ENCODE measurements around the gene DUOX1.

Gene DUOX1

DNA sequence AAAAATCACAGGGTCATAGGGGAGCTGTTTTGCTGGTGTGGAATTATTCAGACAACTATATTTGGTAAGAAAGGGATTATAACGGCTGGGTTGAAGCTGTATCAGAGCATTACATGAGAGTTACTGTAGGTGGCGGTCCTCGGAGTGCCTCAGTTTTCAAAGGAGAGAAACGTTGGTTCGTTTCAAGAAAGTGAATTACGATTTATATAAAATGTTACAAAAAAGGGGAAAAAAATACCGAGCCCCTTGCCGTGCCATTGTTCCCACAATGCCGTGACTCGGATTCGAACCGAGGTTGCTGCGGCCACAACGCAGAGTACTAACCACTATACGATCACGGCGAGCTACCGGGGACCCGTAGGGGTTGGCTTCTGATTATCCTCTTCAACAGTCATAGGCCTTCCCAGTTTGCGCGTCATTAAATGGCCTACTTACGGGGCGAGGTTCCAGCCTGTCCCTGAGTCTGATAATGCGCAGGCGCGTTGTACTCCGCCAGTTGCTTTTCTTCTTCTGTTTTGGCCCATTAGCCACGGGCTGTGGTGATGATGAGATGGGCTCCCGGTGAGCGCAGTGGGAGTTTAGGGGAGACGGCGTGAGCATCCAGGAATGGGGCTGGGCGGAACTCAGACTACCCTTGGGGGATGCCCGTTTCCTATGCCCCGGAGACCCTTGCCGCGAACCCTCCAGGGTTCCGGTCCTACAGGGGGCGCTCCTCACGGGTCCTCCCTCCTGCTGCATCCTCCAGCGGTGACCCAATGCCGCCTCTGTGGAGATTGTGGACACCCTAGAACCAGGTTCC, 68.7 kb downstream of the DUOX1 start:
- peak; percentile 99 for DNase-seq

DNA sequence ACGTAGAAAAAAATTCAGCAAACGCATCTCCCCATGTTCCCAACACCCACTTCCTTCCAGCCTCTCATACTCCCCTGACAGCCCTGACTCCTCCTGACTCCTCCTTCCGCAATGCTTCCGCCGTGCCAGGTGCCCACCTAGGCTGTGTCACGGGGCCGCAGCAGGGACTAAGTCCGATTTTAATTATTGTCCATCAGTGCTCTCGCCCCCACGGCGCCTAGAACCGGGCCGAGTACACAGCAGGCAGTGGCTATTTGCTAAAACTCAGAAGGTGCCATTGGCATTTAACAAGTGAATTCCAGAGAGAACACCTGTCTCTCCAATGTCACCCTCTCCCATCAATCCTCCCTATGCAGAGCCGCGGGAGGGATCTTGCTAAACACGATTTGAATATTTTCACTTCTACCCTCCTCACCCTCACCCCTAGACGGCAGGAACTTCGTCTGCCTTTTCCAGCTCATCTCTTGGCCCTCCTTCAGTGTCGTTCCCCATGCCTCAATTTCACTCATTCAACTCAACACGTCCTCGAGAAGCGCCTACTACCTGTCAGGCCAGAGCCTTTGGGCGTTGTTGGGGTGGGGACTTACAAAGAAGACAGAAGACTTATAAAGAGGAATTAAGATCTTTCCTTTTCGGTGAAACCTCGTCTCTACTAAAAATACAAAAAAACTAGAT, 69.5 kb downstream of the DUOX1 start:
- peak; percentile 53 for DNase-seq

GRCh38 chr15:45200001-45200798, 70.4 kb downstream of the DUOX1 start:
- DNase-seq: peak; percentile 98

GRCh38 chr15:45200799-45201556, 71.2 kb downstream of the DUOX1 start:
- peak; percentile 87 for DNase-seq

DNA sequence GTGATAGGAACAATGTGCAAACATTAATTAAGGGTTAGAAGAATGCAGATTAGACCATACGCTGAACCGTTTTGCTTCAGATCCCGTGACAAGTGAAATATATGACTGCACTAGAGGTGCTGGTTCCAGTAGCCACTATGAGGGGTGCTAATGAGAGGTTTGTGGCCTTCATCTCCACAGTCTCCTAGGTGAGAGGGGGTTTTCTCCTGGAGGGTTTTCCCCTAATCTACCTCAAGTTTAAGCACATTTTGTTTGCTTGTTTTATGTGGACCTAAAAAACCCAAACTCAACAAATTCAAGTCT, 71.7 kb downstream of the DUOX1 start:
- DNase-seq: peak; percentile 43

DNA sequence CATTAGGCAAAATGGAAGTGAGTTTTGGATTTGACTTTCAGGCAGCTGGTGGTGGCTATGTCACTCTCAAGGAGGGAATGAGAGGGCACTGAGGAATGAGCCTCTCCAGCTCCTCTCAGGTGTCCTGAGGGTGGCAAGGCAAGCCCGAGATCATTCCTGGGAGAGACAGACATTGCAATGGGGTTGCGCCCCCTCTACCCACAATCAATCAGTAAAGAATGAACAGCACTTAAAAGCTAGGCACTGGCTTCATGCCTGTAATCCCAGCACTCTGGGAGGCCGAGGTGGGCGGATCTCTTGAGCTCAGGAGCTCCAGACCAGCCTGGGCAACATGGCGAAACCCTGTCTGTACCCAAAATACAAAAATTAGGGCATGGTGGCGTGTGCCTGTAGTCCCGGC, 72.1 kb downstream of the DUOX1 start:
- DNase-seq: no peak

- DNase-seq: no peak
These were observed 73.4 kb downstream of the DUOX1 start for GRCh38 chr15:45203182-45203581.

DNA sequence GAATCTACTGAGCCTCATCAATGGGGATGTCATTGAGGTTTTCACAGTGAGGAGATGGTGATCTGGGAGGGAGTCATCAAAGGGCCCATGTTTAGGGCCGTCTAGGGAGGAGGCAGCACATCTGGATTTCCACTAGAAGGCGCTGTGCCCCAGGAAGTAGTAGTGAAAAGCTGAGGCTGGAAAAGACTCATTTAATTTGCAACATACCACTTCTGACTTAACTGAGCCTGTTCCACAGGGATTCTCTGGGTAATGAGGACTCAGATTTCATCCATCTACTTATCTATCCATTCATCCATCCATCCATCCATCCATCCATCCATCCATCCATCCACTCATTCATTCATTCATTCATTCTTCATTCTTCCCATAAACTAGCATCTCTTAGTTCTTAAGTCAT, 75.4 kb downstream of the DUOX1 start:
- peak; percentile 68 for DNase-seq

DNA sequence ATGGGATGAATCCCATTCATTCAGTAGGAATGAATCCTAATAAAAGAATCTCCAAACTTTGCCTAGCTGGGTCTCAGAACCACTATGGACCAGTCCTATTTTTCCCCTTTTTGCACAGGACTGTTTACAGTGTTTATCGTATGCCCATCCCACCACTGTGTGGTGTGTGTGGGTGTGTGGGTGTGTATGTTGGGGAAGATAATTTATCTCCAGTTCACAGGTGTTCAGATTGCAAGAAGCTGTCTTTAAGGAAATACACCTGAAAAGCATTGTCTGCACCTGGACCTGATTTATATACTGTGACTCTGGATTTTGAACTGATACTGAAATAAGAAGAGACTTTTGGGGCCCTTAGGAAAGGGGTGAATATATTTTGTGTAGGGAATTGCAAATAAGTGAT, 82.7 kb downstream of the DUOX1 start:
- no peak for DNase-seq

Measured in CD4-positive, alpha-beta T cell treated with Interleukin-10 for 1 hour (primary cell).